Upper lobe of left lung (tissue), 4 donors: ENCODE results near the gene DDAH1.

ENCODE experiments used
- EP300 ChIP-seq, 4 donors: sonication (generic); formaldehyde crosslinking; IDR thresholded peaks; one replicate each; pipeline ENCODE4 v1.5.1; 2017; ENCODE audit warnings: antibody characterized with exemption in 4 of 4, control low read depth in 2 of 4
- POLR2A ChIP-seq, 4 donors: fragments of 450-650 bp; IDR thresholded peaks; one replicate each; pipeline ENCODE4 v1.5.1; 2016 to 2017; ENCODE audit warnings: antibody characterized with exemption in 4 of 4, mild to moderate bottlenecking in 2 of 4
- POLR2AphosphoS5 ChIP-seq, 2 donors: sonication (generic); formaldehyde crosslinking; IDR thresholded peaks; one replicate each; pipeline ENCODE4 v1.5.1; 2017; ENCODE audit warnings: antibody characterized with exemption in 2 of 2
- TF ChIP-seq, protein P1 (sequence below), 6 experiments: fragments of 450-650 bp in 4 of 6; fragments of 200-600 bp in 2 of 6; sonication (generic) in 2 of 6; IDR thresholded peaks; one replicate each; pipeline ENCODE4 v1.5.1; 2016 to 2019; ENCODE audit warnings: antibody characterized with exemption in 6 of 6

DNA sequence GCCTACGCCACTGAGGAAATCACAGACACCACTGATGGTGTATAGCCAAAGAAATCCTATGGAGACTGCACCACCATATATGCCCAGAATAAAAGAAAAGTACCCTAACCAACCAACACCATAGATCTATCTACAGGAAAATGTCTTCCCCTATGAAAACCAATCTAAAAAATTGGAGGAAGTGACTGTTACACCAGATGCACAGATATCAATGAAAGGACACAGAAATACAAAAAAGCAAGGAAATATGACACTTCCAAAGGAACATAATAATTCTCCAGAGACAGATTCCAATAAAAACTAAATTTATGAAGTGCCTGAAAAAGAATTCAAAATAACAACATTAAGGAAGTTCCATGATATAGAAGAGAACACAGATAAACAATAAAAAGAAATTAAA, 131.8 kb downstream of the DDAH1 start:
- no peak for TF ChIP-seq POLR2A (IDR thresholded peaks at IDR 0.05)
- TF ChIP-seq, protein P1, sequence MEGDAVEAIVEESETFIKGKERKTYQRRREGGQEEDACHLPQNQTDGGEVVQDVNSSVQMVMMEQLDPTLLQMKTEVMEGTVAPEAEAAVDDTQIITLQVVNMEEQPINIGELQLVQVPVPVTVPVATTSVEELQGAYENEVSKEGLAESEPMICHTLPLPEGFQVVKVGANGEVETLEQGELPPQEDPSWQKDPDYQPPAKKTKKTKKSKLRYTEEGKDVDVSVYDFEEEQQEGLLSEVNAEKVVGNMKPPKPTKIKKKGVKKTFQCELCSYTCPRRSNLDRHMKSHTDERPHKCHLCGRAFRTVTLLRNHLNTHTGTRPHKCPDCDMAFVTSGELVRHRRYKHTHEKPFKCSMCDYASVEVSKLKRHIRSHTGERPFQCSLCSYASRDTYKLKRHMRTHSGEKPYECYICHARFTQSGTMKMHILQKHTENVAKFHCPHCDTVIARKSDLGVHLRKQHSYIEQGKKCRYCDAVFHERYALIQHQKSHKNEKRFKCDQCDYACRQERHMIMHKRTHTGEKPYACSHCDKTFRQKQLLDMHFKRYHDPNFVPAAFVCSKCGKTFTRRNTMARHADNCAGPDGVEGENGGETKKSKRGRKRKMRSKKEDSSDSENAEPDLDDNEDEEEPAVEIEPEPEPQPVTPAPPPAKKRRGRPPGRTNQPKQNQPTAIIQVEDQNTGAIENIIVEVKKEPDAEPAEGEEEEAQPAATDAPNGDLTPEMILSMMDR (IDR thresholded peaks at IDR 0.05), result no peak
- no peak for TF ChIP-seq EP300 (IDR thresholded peaks at IDR 0.05)
- no peak for TF ChIP-seq POLR2AphosphoS5 (IDR thresholded peaks at IDR 0.05)
